ENCODE measurements around the gene RASSF8. TPM values are rescaled to one million over a fixed set of nuclear protein-coding genes. Genes with fewer than 3 reads are reported as not detected.

Gene RASSF8
- total RNA-seq, 1 donor from 2014 or later: 19.0 TPM

- FAIRE-seq (no peak), DNase-seq (ENCODE audit: low read depth) (no peak)
- H3K36me3 ChIP-seq (ENCODE audit: control insufficient read depth, insufficient read depth, low read length): no peaks in the 10 kb centered on the region
- no peak overlapping the region for H3K4me3 ChIP-seq (ENCODE audit: low read depth, low read length)
- H3K27me3 ChIP-seq (ENCODE audit: control insufficient read depth, insufficient read depth, low read length): no peaks in the 10 kb centered on the region
- no peak for TF ChIP-seq CTCF (IDR thresholded peaks at IDR 0.05; ENCODE audit: insufficient read depth, low read length, severe bottlenecking)
These were observed 23.1 kb downstream of the RASSF8 start for GRCh38 chr12:25981597-25981996.

- no peak for TF ChIP-seq CTCF (IDR thresholded peaks at IDR 0.05; ENCODE audit: insufficient read depth, low read length, severe bottlenecking)
- Histone ChIP-seq H3K4me3 (ENCODE audit: low read depth, low read length) (no peak overlapping the region), H3K36me3 (ENCODE audit: control insufficient read depth, insufficient read depth, low read length) (no peaks in the 10 kb centered on the region), H3K27me3 (ENCODE audit: control insufficient read depth, insufficient read depth, low read length) (no peaks in the 10 kb centered on the region)
- FAIRE-seq (no peak), DNase-seq (ENCODE audit: low read depth) (no peak)
These were observed 23.9 kb downstream of the RASSF8 start for GRCh38 chr12:25982416-25982815.

- DNase-seq (ENCODE audit: low read depth) (no peak), FAIRE-seq (no peak)
- H3K4me3 ChIP-seq (ENCODE audit: low read depth, low read length): no peak overlapping the region
- no peaks in the 10 kb centered on the region for H3K36me3 ChIP-seq (ENCODE audit: control insufficient read depth, insufficient read depth, low read length)
- no peak for TF ChIP-seq CTCF (IDR thresholded peaks at IDR 0.05; ENCODE audit: insufficient read depth, low read length, severe bottlenecking)
- no peaks in the 10 kb centered on the region for H3K27me3 ChIP-seq (ENCODE audit: control insufficient read depth, insufficient read depth, low read length)
These were observed 25.1 kb downstream of the RASSF8 start for GRCh38 chr12:25983625-25984024.

- Histone ChIP-seq H3K36me3 (ENCODE audit: control insufficient read depth, insufficient read depth, low read length) (no peaks in the 10 kb centered on the region), H3K27me3 (ENCODE audit: control insufficient read depth, insufficient read depth, low read length) (no peaks in the 10 kb centered on the region), H3K4me3 (ENCODE audit: low read depth, low read length) (no peak overlapping the region)
- no peak for TF ChIP-seq CTCF (IDR thresholded peaks at IDR 0.05; ENCODE audit: insufficient read depth, low read length, severe bottlenecking)
- no peak for DNase-seq (ENCODE audit: low read depth)
- no peak for FAIRE-seq
These were observed 26.3 kb downstream of the RASSF8 start for GRCh38 chr12:25984759-25985158.

GRCh38 chr12:25985316-25986175, 27.1 kb downstream of the RASSF8 start:
- no peak for TF ChIP-seq CTCF (IDR thresholded peaks at IDR 0.05; ENCODE audit: insufficient read depth, low read length, severe bottlenecking)
- FAIRE-seq (no peak), DNase-seq (ENCODE audit: low read depth) (no peak)
- Histone ChIP-seq H3K4me3 (ENCODE audit: low read depth, low read length) (no peak overlapping the region), H3K36me3 (ENCODE audit: control insufficient read depth, insufficient read depth, low read length) (no peaks in the 10 kb centered on the region), H3K27me3 (ENCODE audit: control insufficient read depth, insufficient read depth, low read length) (no peaks in the 10 kb centered on the region)

- DNase-seq (ENCODE audit: low read depth) (no peak), FAIRE-seq (no peak)
- no peak overlapping the region for H3K4me3 ChIP-seq (ENCODE audit: low read depth, low read length)
- no peaks in the 10 kb centered on the region for H3K27me3 ChIP-seq (ENCODE audit: control insufficient read depth, insufficient read depth, low read length)
- no peak for TF ChIP-seq CTCF (IDR thresholded peaks at IDR 0.05; ENCODE audit: insufficient read depth, low read length, severe bottlenecking)
- no peaks in the 10 kb centered on the region for H3K36me3 ChIP-seq (ENCODE audit: control insufficient read depth, insufficient read depth, low read length)
These were observed 27.7 kb downstream of the RASSF8 start for GRCh38 chr12:25986180-25986579.

Measured in bronchial epithelial cell (primary cell).